CD4-positive, alpha-beta T cell treated with Interleukin-2 at 100 ng/mL for 4 hours (primary cell): ENCODE measurements around the gene ZNF684.
A peak's percentile ranks its signal among the peaks of the same experiment; 100 is the strongest.
"Not testable (repeated sequence)": the region's sequence is repeated elsewhere in the genome, so short reads cannot be mapped to it uniquely, and the experiment has no call there.

Source experiments
- DNase-seq: peaks from one replicate; pipeline ENCODE4 v3.0.0-alpha.2; 2020; ENCODE audit warnings: low spot score

The ZNF684 gene

DNA sequence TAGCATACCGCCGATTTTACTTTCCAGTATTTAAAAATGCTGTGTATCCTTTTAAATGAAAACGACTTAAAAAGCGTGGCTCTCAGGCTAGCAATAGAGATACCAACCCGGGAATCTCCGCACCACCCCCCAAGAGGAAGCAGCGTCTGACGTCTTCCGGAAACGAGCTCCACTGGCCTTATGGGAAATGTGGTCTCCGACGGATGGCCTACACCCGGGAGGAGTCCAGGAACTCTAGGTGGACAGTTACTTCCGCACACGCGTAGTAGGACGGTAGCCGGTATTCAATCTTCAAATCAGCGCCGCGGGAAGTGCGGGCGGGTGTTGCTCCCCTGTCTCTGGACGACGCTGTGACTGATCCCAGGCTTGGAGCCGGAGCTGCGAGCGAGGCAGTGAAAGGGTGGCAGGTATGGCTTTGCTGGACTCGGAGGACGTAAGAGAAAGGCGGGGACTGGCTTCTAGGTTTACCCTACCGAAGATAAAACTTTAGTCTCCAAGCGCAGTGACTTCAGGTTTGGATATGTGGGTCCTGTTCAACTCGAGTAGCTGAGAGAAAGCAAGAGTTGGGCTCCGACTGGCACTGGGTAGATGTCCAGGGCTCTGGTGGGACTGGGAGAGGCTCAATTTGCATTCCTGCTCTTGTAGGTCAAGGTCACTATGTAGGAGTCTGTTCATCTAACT, at the start of gene ZNF684:
TSS of gene ZNF684 (plus strand) at position 257 of the 681 bp plus-strand sequence. CDS start 1,530 bp downstream, outside the sequence.
- peak; percentile 88 for DNase-seq

DNA sequence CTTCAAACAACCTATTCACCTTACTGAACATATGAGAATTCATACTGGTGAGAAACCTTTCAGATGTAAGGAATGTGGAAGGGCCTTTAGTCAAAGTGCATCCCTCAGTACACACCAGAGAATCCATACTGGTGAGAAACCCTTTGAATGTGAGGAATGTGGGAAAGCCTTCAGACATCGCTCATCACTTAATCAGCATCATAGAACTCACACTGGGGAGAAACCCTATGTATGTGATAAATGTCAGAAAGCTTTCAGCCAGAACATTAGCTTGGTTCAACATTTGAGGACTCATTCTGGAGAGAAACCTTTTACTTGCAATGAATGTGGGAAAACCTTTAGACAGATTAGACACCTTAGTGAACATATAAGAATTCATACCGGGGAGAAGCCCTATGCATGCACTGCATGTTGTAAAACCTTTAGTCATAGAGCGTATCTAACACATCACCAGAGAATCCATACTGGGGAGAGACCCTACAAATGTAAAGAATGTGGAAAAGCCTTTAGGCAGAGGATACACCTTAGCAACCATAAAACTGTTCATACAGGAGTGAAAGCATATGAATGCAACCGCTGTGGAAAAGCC, 36.0 kb upstream of the ZNF684 start:
- no peak for DNase-seq

DNA sequence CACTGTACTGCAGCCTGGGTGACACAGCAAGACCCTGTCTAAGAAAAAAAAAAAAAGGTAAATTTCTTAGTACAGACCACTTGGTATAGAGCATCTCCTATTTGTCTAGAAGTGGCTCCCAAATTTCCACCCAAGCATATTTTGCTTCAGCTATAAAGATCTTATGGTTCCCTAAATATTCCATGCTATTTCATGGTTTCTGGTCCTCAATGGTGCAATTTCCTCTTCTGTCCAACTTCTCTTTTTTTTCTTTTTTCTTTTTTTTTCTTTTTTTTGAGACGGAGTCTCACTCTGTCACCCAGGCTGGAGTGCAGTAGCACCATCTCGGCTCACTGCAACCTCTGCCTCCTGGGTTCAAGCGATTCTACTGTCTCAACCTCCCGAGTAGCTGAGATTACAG, 28.8 kb upstream of the ZNF684 start:
- DNase-seq, result not testable (repeated sequence)

DNA sequence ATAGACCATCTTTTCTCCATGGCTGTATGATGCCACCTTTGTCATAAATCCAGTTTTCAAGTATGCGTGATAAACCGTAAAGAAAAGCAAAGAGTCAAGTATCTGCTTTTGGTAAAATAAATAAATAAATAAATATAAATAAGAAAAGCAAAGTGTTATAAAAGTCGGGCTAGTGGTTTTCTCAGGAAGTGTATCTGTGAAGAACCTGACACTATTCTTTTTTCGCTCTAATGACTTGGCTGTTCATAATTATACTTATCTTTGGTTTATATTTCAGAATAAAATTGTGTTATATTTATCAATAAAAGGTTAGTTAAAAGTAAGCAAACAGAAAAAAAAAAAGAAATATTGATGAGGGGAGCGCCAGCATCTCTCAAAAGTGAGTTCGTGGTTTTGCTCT, 23.5 kb upstream of the ZNF684 start:
- no peak for DNase-seq

DNA sequence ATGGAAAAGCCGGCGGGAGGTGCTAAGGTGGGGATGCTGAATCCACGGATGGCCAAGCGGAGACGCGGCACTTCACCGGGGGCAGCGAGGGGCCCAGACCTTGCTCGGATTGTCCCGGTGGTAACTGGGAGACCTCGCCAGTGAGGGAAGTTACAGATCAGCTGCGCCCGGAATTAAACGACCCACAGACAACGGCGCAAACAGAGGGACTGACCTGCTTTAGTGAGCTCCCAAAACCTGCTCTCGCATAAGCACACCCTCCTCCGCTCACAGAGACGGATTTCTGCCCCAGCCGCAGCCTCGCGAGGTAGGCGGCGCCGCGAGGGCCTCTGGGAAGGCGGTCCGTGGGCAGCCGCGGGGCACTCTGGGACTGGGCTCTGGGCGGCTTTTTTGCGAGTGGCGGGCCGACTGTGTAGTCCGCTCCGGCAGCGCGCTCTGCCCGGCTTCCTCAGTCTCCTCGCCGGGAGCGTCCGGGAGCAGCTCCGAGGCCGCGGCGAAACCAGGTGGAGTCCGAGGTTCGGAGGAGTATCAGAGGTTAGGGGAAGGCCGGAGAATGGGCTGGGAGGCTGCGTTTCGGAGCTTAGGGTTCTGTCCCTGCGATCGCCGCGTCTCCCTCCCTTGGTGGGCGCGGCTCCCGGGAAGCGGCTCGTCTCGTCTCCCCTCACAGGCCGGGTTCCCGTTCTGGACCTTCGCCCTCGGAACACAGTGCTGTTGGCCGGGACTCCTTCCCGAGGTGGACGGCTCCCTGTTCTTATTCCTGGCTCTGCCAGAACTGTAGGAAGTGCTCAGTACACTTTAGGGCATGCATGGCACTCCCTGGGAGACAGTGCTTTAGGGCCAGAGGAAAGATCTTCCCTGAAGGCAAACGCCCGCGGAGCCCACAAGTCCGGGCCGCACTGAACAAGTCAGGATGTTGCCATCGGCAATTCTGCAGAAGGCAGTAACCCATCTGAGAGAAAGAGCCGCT, 22.8 kb upstream of the ZNF684 start, which contains the start of gene EXO5:
TSS of gene EXO5 (plus strand) at position 393 of the 967 bp plus-strand sequence. CDS start 5,778 bp downstream, outside the sequence.
- peak; percentile 81 for DNase-seq

DNA sequence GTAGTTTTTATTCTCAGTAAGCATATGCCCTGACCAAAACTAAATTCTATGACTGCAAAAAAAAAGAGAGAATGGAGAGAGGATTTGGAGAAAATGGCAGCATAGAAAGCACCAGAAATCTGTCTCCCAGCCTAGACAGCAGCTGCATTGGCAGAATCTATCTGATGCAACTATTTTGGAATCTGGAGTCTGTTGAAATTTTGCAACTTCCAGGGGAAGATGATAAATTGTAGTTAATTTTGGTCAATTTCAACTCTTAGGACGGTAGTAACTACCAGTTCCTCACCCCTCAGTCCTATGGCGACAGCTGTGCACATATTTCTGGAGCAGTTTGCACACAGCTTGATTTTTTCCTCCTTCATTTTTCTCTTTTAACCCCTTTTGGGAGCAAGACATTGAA, 11.9 kb upstream of the ZNF684 start:
- DNase-seq, result no peak

DNA sequence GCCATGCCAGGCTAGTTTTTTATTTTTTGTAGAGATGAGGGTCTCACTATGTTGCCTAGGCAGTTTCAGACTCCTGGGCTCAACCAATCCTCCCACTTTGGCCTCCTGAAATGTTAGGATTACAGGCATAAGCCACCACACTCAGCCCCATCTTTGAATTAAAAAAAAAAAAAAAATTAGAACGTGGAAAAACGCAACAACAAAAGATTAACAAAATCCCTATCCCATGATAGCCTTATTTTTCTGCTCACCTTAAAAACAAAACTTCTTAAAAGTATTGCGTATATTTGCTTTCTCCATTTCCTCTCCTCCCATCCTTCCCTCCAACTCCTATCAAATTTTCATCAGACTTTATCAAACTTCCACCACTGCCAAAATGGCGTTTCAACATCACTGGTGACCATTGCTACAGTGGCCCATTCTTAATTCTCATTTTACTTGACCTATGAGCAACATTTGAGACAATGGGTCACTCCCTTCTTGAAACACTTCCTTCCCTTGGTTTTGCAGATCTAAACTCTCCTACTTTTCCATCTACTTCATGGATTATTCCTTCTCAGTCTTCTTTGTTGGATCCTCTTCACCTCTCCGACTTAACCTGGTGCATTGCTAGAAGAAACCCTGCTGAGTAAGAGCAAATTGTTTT, 579 bp upstream of the ZNF684 start:
- no peak for DNase-seq

DNA sequence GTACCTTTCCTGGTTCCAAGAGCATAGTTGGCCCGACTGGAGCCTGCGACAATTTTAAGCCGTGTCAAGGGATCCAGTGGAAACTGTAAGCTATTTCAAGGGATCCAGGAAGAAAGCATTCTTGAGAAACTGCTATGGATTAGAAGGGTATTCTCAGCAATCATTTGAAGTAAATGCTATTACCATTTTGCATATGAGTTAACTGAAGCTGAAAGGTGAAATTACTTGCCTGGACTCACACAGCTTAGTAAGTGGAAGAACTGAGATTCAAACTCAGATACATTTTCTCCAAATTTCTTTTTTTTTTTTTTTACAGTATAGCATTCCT, 589 bp downstream of the ZNF684 start:
- no peak for DNase-seq

DNA sequence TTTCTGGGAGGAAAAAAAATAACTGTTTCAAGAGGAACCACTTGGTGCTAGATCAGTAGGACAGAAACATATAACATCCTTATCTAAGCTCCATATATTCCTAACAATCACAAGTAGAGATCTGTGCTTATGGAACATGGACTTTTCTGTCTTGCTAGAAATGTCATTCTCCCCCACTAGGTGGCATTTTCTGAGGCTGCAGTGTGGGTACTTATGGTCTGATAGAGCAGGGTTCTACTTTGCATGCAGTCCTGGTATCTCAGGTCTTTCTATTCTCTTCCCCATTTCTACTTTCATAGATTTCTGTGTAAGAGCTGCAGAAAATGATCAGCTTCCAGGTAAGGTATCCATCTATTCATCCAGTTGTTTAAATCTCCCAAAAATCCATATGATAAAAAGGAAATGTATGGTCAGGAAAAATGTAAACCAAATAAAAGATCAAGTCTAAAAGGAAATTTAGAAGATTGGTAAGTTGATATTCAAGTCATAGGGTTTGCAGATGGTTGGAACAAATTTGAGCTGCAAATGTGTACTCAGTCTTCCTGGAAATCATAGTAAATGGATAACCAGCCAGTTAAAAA, 1.5 kb downstream of the ZNF684 start:
- peak; percentile 53 for DNase-seq

DNA sequence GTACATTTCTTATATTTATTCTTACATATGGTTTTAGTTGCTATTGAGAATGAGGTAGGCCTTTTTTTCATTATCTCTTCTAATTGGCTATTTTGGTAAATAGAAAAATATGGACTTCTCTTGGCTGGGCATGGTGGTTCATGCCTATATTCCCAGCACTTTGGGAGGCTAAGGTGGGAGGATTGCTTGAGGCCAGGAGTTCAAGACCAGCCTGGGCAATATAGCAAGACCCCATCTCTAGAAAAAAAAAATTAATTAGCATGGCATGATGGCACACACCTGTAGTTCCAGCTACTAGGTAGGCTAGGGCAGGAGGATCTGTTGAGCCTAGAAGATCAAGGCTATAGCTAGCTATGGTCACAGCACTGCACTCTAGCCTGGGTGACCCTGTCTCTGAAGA, 3.2 kb downstream of the ZNF684 start:
- no peak for DNase-seq

DNA sequence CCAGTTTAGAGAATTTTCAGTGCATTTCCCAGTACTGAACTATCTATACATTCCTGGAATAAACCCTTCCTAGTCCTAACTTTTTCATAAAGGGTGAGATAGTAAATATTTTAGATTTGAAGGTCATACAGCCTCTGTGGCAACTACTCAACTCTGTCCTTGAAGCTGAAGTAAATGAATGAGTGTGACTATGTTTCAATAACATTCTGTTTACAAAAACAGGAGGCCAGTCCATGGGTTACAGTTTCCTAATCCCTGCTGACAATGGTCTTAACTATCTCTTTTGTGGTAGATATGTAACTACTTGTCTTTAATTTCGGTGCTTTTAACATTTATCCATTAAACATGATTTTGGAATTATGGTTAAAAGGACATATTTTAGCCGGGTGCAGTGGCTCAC, 4.3 kb downstream of the ZNF684 start:
- no peak for DNase-seq

DNA sequence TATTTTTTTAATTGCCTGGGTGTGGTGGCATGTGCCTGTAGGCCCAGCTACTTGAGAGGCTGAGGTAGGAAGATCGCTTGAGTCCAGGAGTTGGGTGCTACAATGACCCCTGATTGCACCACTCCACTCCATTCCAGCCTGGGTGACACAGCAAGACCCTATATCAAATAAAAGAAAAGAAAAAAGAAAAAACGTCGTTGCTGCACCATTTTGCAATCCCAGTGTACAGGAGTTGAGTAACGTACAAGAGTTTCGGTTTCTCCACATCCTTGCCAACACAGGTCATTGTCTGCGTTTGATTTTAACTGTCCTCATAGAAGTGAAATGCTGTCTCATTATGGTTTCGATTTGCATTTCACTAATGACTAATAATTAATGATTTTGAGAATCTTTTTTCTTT, 7.9 kb downstream of the ZNF684 start:
- no peak for DNase-seq

DNA sequence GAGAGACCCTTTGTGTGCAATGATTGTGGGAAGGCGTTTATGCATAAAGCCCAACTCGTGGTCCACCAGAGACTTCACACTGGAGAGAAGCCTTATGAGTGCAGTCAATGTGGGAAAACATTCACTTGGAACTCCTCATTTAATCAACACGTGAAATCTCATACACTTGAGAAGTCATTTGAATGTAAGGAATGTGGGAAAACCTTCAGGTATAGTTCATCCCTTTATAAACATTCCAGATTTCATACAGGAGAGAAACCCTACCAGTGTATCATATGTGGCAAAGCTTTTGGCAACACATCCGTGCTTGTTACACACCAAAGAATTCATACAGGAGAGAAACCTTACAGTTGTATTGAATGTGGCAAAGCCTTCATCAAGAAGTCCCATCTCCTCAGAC, 15.5 kb downstream of the ZNF684 start:
- no peak for DNase-seq

DNA sequence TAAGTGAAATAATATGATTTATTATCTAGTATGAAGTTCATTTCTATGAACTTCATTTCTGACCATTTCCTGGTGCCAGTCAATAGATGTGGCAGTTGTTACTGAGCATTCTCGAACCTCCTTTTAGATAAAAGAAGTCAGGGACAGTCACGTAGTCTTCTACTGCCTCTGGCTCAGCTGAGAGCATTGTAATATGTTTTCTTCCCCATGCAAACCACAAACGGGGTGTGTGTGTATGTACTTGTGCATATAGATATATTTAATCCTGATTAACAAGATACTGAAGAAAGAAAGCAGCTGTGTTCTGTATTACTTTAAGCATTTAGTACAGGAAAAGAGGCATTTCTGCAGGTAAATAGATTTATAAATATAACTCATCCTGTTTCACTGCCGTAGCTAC, 21.6 kb downstream of the ZNF684 start:
- no peak for DNase-seq

DNA sequence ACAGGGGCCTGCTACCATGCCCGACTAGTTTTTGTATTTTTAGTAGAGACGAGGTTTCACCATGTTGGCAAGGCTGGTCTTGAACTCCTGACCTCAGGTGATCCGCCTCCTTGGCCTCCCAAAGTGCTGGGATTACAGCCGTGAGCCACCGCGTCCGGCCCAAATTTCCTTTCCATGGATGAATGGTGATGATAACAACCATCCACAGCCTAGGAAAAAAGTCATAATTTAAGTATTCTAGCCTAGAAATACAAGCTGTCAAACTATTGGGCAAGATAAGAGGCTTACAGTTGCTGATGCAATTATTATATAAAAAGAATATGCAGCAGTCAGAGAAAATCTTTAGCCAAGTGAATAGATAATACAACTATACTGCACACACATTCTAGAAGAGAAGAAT, 23.4 kb downstream of the ZNF684 start:
- not testable (repeated sequence) for DNase-seq

DNA sequence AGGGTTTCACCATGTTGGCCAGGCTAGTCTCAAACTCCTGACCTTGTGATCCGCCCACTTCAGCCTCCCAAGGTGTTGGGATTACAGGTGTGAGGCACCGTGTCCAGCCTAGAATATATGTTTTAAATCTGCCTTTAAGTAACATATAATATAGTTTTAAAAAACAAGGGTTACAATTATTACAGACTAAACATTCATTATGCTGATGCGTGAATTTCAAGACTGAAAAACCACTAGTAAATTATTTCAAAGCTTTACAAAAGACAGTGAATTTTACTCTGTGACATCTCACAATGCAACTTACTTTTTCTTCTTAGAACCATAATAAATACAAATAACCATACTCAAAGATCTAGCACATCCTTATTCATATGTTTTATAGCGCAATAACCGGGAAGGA, 24.7 kb downstream of the ZNF684 start:
- DNase-seq, result no peak

DNA sequence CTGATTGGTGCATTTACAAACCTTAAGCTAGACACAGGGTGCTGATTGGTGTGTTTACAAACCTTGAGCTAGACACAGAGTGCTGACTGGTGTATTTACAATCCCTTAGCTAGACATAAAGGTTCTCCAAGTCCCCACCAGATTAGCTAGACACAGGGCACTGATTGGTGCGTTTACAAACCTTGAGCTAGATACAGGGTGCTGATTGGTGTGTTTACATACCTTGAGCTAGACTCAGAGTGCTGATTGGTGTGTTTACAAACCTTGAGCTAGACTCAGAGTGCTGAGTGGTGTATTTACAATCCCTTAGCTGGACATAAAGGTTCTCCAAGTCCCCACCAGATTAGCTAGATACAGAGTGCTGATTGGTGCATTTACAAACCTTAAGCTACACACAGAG, 26.8 kb downstream of the ZNF684 start:
- not testable (repeated sequence) for DNase-seq

DNA sequence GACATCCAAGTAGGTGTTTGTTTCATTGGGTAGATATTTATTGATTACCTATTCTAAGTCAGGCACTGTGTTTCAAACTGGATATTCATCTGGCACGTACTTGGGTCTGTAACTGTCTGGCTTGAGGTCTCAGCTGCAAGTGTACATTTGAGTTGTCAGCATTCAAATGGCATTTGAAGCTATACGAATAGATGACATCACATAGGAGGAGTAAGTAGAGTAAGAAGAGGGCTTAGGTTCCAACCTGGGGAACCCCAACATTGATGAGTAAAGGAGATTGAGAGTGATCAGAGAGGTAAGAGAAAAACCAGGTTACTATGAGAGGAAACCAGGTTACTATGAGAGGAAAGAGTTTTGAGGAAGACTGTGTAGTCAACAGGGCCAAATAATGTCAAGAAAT, 30.7 kb downstream of the ZNF684 start:
- no peak for DNase-seq

DNA sequence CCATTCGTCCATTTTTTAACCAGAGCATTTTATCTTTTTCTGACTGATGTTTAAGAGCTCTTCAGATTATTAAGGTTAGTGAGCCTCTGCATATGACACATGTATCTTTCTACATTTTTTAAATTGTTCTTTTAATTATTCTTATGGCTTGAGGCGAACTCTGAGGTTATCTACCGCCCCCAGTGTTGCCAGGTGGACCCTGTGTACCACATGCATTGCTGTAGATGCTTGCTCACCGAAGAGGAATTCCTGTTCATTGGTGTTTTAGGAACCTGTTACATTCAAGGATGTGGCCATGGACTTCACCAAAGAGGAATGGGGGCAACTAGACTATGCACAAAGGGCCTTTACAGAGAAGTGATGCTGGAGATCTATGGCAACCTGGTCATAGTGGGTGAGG, 31.8 kb downstream of the ZNF684 start:
- DNase-seq, result no peak

DNA sequence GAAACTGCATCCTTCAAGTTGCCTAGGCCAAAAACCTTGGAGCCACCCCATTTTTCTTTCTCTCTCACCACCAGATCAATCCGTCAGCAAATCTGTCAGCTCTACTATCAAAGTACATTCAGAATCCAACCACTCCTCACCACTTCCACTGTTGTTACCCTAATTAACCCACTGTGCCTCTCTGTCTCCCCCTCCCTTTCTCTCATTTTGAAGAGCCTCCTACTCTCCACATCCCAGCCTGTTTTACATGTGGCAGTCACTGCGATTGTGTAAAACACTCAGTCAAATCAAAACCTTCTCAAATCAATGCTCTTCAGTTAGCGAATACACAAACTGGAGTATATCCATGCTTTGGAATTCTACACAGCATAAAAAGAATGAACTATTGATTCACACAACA, 33.1 kb downstream of the ZNF684 start:
- DNase-seq, result no peak

DNA sequence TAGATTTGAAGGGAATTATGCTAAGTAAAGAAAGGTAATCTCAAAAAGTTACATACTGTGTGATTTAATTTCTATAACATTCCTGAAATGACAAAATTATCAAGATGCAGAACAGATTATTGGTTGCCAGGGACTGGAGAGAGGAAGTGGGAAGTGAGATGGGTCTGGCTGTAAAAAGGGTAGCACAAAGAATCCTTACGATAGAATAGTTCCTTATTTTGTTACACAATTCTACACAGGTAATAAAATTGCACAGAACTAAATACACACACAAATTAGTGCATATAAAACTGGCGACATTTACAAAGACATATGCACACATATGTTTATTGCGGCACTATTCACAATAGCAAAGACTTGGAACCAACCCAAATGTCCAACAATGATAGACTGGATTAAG, 33.5 kb downstream of the ZNF684 start:
- DNase-seq, result no peak

DNA sequence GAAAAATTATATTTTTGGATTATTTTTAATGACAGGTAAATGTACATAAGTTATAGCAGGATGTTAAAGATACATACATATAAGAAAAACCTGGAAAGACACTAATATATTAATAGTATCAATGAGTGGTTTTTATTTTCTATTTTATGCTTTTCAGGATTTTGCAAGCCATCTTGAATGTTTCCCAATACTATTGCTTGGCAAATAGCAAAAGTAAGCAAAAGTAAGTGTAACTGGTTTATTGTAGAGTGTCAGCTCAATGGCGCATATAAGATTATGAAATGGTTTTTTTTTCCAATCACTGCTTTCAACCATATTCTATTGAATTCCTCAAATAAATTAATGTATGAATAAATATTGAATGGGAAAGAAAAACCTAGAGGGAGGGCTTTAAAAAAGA, 36.4 kb downstream of the ZNF684 start:
- DNase-seq, result no peak
